Tibial nerve (tissue), 4 donors: ENCODE measurements around the gene FMNL2. TPM values are rescaled to one million over a fixed set of nuclear protein-coding genes. Genes with fewer than 3 reads are reported as not detected.
A peak's percentile ranks its signal among the peaks of the same experiment; 100 is the strongest.

Experiments used
- DNase-seq, 2 donors: peaks; one replicate each; pipeline ENCODE4 v3.0.0-alpha.2; 2019; ENCODE audit warnings: low spot score in 2 of 2
- H3K27ac ChIP-seq, 4 donors: fragments of 200-600 bp; sonication (generic) in 3 of 4; one replicate each; pipeline ENCODE4 v1.5.1; 2017 to 2019; ENCODE audit warnings: mild to moderate bottlenecking in 1 of 4
- H3K27me3 ChIP-seq, 2 donors: fragments of 200-600 bp; sonication (generic) in 1 of 2; one replicate each; pipeline versions ENCODE4 v1.5.1 to v1.6.0; 2017 to 2019
- H3K36me3 ChIP-seq, 3 donors: fragments of 200-600 bp; sonication (generic); one replicate each; pipeline ENCODE4 v1.5.1; 2018 to 2019
- H3K4me1 ChIP-seq, 4 donors: fragments of 200-600 bp; sonication (generic) in 3 of 4; one replicate each; pipeline ENCODE4 v1.5.1; 2017 to 2019
- H3K4me3 ChIP-seq, 4 donors: fragments of 200-600 bp; sonication (generic) in 3 of 4; one replicate each; pipeline ENCODE4 v1.5.1; 2017 to 2019; ENCODE audit warnings: mild to moderate bottlenecking in 1 of 4, moderate library complexity in 1 of 4
- H3K9me3 ChIP-seq, 4 donors: fragments of 200-600 bp; sonication (generic) in 3 of 4; one replicate each; pipeline ENCODE4 v1.5.1; 2017 to 2019
- EP300 ChIP-seq, 2 donors: sonication (generic); formaldehyde crosslinking; IDR thresholded peaks; one replicate each; pipeline ENCODE4 v1.6.1; 2017; ENCODE audit warnings: antibody characterized with exemption in 2 of 2, mild to moderate bottlenecking in 1 of 2
- POLR2A ChIP-seq, 2 donors: fragments of 450-650 bp; IDR thresholded peaks; one replicate each; pipeline ENCODE4 v1.6.1; 2017; ENCODE audit warnings: antibody characterized with exemption in 2 of 2, mild to moderate bottlenecking in 2 of 2, moderate library complexity in 2 of 2
- WGBS, 2 donors: methylation state at CpG; one replicate each; pipeline ENCODE4 v1.1.5; 2018; 5-methylcytosine and 5-hydroxymethylcytosine counted together
- total RNA-seq, 4 donors: library from RNA; depleted of rRNA; stranded (reverse); fragments of >200 nt; gene quantifications; one replicate each; pipeline ENCODE4 v1.1.0, GENCODE V29; 2016
- TF ChIP-seq, protein P1 (sequence below), 5 experiments: fragments of 200-600 bp in 3 of 5; fragments of 450-650 bp in 2 of 5; sonication (generic) in 3 of 5; IDR thresholded peaks; one replicate each; pipeline ENCODE4 v1.5.1; 2016 to 2019; ENCODE audit warnings: antibody characterized with exemption in 5 of 5, mild to moderate bottlenecking in 3 of 5, moderate library complexity in 2 of 5

The FMNL2 gene
- total RNA-seq, 4 donors from 2014 or later: 94.5 to 131 (median 98.1) TPM

- DNase-seq: no peak
- H3K4me1 ChIP-seq: peaks cover 0 to 90% (median 30%) of the 10 kb centered on the region in 4 donors
- TF ChIP-seq EP300 (IDR thresholded peaks at IDR 0.05): no peak
- TF ChIP-seq, protein P1, sequence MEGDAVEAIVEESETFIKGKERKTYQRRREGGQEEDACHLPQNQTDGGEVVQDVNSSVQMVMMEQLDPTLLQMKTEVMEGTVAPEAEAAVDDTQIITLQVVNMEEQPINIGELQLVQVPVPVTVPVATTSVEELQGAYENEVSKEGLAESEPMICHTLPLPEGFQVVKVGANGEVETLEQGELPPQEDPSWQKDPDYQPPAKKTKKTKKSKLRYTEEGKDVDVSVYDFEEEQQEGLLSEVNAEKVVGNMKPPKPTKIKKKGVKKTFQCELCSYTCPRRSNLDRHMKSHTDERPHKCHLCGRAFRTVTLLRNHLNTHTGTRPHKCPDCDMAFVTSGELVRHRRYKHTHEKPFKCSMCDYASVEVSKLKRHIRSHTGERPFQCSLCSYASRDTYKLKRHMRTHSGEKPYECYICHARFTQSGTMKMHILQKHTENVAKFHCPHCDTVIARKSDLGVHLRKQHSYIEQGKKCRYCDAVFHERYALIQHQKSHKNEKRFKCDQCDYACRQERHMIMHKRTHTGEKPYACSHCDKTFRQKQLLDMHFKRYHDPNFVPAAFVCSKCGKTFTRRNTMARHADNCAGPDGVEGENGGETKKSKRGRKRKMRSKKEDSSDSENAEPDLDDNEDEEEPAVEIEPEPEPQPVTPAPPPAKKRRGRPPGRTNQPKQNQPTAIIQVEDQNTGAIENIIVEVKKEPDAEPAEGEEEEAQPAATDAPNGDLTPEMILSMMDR (IDR thresholded peaks at IDR 0.05): no peak
- no peak for TF ChIP-seq POLR2A (IDR thresholded peaks at IDR 0.05)
- 63 to 70% methylated on average over 3 of the region's 3 CpGs for WGBS, 2 donors
- no peak overlapping the region for H3K4me3 ChIP-seq
- peak overlapping the region in 3 of 4 donors; percentile 1 to 91 (median 50) for H3K27ac ChIP-seq
- H3K27me3 ChIP-seq: no peaks in the 10 kb centered on the region
- H3K9me3 ChIP-seq: no peaks in the 10 kb centered on the region
- no peaks in the 10 kb centered on the region for H3K36me3 ChIP-seq
These were observed 114.6 kb downstream of the FMNL2 start for GRCh38 chr2:152449578-152449977.

GRCh38 chr2:152450176-152450575, 115.2 kb downstream of the FMNL2 start:
- TF ChIP-seq, protein P1 (IDR thresholded peaks at IDR 0.05): no peak
- TF ChIP-seq POLR2A (IDR thresholded peaks at IDR 0.05) (no peak), EP300 (IDR thresholded peaks at IDR 0.05) (no peak)
- Histone ChIP-seq H3K4me3 (no peak overlapping the region), H3K4me1 (peaks cover 0 to 90% (median 33%) of the 10 kb centered on the region in 4 donors), H3K9me3 (no peaks in the 10 kb centered on the region), H3K27me3 (no peaks in the 10 kb centered on the region), H3K36me3 (no peaks in the 10 kb centered on the region), H3K27ac (peak overlapping the region in 3 of 4 donors; percentile 1 to 91 (median 50))
- no peak for DNase-seq
- WGBS, 2 donors: 63 to 77% methylated on average over 4 of the region's 4 CpGs

- no peaks in the 10 kb centered on the region for H3K9me3 ChIP-seq
- TF ChIP-seq, protein P1 (IDR thresholded peaks at IDR 0.05): no peak
- TF ChIP-seq EP300 (IDR thresholded peaks at IDR 0.05) (no peak), POLR2A (IDR thresholded peaks at IDR 0.05) (no peak)
- H3K4me3 ChIP-seq: peak overlapping the region in 1 of 4 donors; percentile 9
- peak overlapping the region; percentile 45 to 91 (median 77) for H3K27ac ChIP-seq
- no peaks in the 10 kb centered on the region for H3K36me3 ChIP-seq
- 60 to 61% methylated on average over 13 of the region's 13 CpGs for WGBS, 2 donors
- peaks cover 0 to 84% (median 27%) of the 10 kb centered on the region in 4 donors for H3K4me1 ChIP-seq
- H3K27me3 ChIP-seq: no peaks in the 10 kb centered on the region
- no peak for DNase-seq
These were observed 117.4 kb downstream of the FMNL2 start for GRCh38 chr2:152452256-152452973.

DNA sequence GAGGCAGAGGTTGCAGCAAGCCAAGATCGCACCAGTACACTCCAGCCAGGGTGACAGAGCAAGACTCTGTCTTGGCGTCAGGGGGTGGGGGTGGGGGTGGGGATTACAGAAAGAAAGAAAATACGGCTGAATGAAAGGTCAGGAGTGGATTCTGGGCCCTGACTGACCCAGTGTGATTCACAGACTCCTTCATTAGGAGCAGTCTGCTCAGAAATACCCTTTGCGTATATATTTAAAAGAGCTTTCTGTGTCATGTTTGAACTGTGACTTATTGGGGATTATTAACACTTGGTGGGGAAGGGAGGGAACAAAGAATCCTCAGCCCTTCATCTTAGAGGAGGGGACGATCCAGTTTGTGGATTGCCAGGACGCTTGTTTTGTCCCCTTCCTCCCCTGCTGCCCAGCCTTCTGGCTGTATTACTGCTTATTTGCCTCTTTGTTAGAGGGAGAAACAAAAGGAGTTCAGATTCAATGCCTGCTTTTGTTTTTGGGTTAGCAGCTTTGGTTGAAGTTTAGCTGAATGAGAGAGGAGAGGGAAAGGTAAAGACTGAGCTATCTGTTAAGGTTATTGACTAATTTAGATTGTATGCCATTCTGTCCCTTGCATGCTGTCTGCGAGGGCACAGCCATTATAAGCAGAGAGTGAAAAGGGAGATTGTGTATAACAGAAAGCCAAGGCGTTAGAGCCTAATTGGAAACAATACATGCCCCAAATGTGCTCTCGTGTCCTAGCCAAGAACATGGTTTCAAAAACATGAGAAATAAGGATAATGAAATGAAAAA, 118.3 kb downstream of the FMNL2 start:
- no peaks in the 10 kb centered on the region for H3K27me3 ChIP-seq
- no peak for DNase-seq
- TF ChIP-seq, protein P1 (IDR thresholded peaks at IDR 0.05): no peak
- peak in 1 of 2 donors; percentile 45 for TF ChIP-seq EP300 (IDR thresholded peaks at IDR 0.05)
- peaks cover 0 to 84% (median 29%) of the 10 kb centered on the region in 4 donors for H3K4me1 ChIP-seq
- no peaks in the 10 kb centered on the region for H3K9me3 ChIP-seq
- peak overlapping the region; percentile 45 to 91 (median 77) for H3K27ac ChIP-seq
- no peaks in the 10 kb centered on the region for H3K36me3 ChIP-seq
- 49 to 55% methylated on average over 9 of the region's 9 CpGs for WGBS, 2 donors
- H3K4me3 ChIP-seq: no peak overlapping the region

- WGBS, 2 donors: 95 to 100% methylated on average over 1 of the region's 1 CpG
- no peak for DNase-seq
- no peaks in the 10 kb centered on the region for H3K36me3 ChIP-seq
- peak overlapping the region; percentile 44 to 91 (median 66) for H3K27ac ChIP-seq
- H3K4me3 ChIP-seq: no peak overlapping the region
- H3K27me3 ChIP-seq: no peaks in the 10 kb centered on the region
- H3K4me1 ChIP-seq: peaks cover 0 to 81% (median 27%) of the 10 kb centered on the region in 4 donors
- no peaks in the 10 kb centered on the region for H3K9me3 ChIP-seq
- TF ChIP-seq EP300 (IDR thresholded peaks at IDR 0.05) (no peak), POLR2A (IDR thresholded peaks at IDR 0.05) (no peak)
- TF ChIP-seq, protein P1 (IDR thresholded peaks at IDR 0.05): no peak
These were observed 119.4 kb downstream of the FMNL2 start for GRCh38 chr2:152454371-152454770.
